Measurements from ENCODE around the gene ZNF124.

ZNF124 gene

GRCh38 chr1:247209396-247209795, 37.6 kb upstream of the ZNF124 start:
- Histone ChIP-seq H3K9me3 (peaks cover 42% of the 10 kb centered on the region), H3K4me3 (peak overlapping the region; percentile 96), H3K27ac (peak overlapping the region; percentile 91; the same call in 1 of the 2 replicates), H3K9ac (peak overlapping the region; percentile 89), H3K4me2 (peak overlapping the region; percentile 85), H4K20me1 (peaks cover 39% of the 10 kb centered on the region), H3K4me1 (peaks cover 23% of the 10 kb centered on the region), H3K27me3 (no peaks in the 10 kb centered on the region), H3K36me3 (peaks cover 50% of the 10 kb centered on the region)
- TF ChIP-seq Cebpa-rat (IDR thresholded peaks at IDR 0.05): no peak

GRCh38 chr1:247204177-247204647, 32.4 kb upstream of the ZNF124 start:
- Histone ChIP-seq H3K4me2 (no peak overlapping the region), H4K20me1 (peaks cover 57% of the 10 kb centered on the region), H3K36me3 (peaks cover 100% of the 10 kb centered on the region), H3K4me3 (no peak overlapping the region), H3K27me3 (no peaks in the 10 kb centered on the region), H3K4me1 (peaks cover 8% of the 10 kb centered on the region), H3K9ac (no peak overlapping the region), H3K9me3 (peaks cover 90% of the 10 kb centered on the region), H3K27ac (no peak overlapping the region)
- no peak for TF ChIP-seq Cebpa-rat (IDR thresholded peaks at IDR 0.05)

- H3K9me3 ChIP-seq: peaks cover 95% of the 10 kb centered on the region
- H3K4me3 ChIP-seq: no peak overlapping the region
- no peaks in the 10 kb centered on the region for H3K27me3 ChIP-seq
- peaks cover 27% of the 10 kb centered on the region for H4K20me1 ChIP-seq
- H3K9ac ChIP-seq: no peak overlapping the region
- H3K4me1 ChIP-seq: no peaks in the 10 kb centered on the region
- no peak overlapping the region for H3K4me2 ChIP-seq
- H3K36me3 ChIP-seq: peaks cover 99% of the 10 kb centered on the region
- TF ChIP-seq Cebpa-rat (IDR thresholded peaks at IDR 0.05): no peak
- no peak overlapping the region for H3K27ac ChIP-seq
Measured at GRCh38 chr1:247198781-247199180, 27.0 kb upstream of the ZNF124 start.

GRCh38 chr1:247193958-247194357, 22.1 kb upstream of the ZNF124 start:
- peaks cover 93% of the 10 kb centered on the region for H3K36me3 ChIP-seq
- peaks cover 98% of the 10 kb centered on the region for H3K9me3 ChIP-seq

GRCh38 chr1:247189981-247190798, 18.4 kb upstream of the ZNF124 start:
- no peaks in the 10 kb centered on the region for H4K20me1 ChIP-seq
- no peaks in the 10 kb centered on the region for H3K27me3 ChIP-seq
- H3K9me3 ChIP-seq: peaks cover 87% of the 10 kb centered on the region
- no peak for TF ChIP-seq Cebpa-rat (IDR thresholded peaks at IDR 0.05)
- H3K36me3 ChIP-seq: peaks cover 81% of the 10 kb centered on the region
- H3K27ac ChIP-seq: no peak overlapping the region
- H3K4me3 ChIP-seq: peak overlapping the region; percentile 26; the same call in 1 of the 2 replicates
- H3K4me2 ChIP-seq: no peak overlapping the region
- H3K4me1 ChIP-seq: no peaks in the 10 kb centered on the region
- no peak overlapping the region for H3K9ac ChIP-seq

More at GRCh38 chr1:247193958-247194357, 22.1 kb upstream of the ZNF124 start:
- TF ChIP-seq Cebpa-rat (IDR thresholded peaks at IDR 0.05): no peak
- no peak overlapping the region for H3K27ac ChIP-seq
- H3K4me1 ChIP-seq: no peaks in the 10 kb centered on the region
- H3K9ac ChIP-seq: no peak overlapping the region
- H3K4me2 ChIP-seq: no peak overlapping the region
- H3K4me3 ChIP-seq: no peak overlapping the region
- no peaks in the 10 kb centered on the region for H4K20me1 ChIP-seq
- H3K27me3 ChIP-seq: no peaks in the 10 kb centered on the region

GRCh38 chr1:247185667-247186066, 13.8 kb upstream of the ZNF124 start:
- no peaks in the 10 kb centered on the region for H3K4me1 ChIP-seq
- no peaks in the 10 kb centered on the region for H4K20me1 ChIP-seq
- no peak for TF ChIP-seq Cebpa-rat (IDR thresholded peaks at IDR 0.05)
- no peak overlapping the region for H3K4me3 ChIP-seq
- no peaks in the 10 kb centered on the region for H3K27me3 ChIP-seq
- H3K36me3 ChIP-seq: peaks cover 65% of the 10 kb centered on the region
- H3K9ac ChIP-seq: no peak overlapping the region
- H3K27ac ChIP-seq: no peak overlapping the region
- peaks cover 72% of the 10 kb centered on the region for H3K9me3 ChIP-seq
- no peak overlapping the region for H3K4me2 ChIP-seq

GRCh38 chr1:247184254-247184653, 12.4 kb upstream of the ZNF124 start:
- H3K27me3 ChIP-seq: no peaks in the 10 kb centered on the region
- no peaks in the 10 kb centered on the region for H3K4me1 ChIP-seq
- peaks cover 56% of the 10 kb centered on the region for H3K36me3 ChIP-seq
- TF ChIP-seq Cebpa-rat (IDR thresholded peaks at IDR 0.05): no peak
- peaks cover 63% of the 10 kb centered on the region for H3K9me3 ChIP-seq
- no peak overlapping the region for H3K27ac ChIP-seq
- H3K4me2 ChIP-seq: no peak overlapping the region
- no peaks in the 10 kb centered on the region for H4K20me1 ChIP-seq
- H3K4me3 ChIP-seq: no peak overlapping the region
- no peak overlapping the region for H3K9ac ChIP-seq

- Histone ChIP-seq H3K27me3 (no peaks in the 10 kb centered on the region), H3K4me3 (no peak overlapping the region), H3K9me3 (peaks cover 51% of the 10 kb centered on the region), H3K36me3 (peaks cover 47% of the 10 kb centered on the region), H4K20me1 (no peaks in the 10 kb centered on the region), H3K4me2 (no peak overlapping the region), H3K4me1 (no peaks in the 10 kb centered on the region), H3K27ac (no peak overlapping the region), H3K9ac (no peak overlapping the region)
- TF ChIP-seq Cebpa-rat (IDR thresholded peaks at IDR 0.05): no peak
Measured at GRCh38 chr1:247182994-247183393, 11.2 kb upstream of the ZNF124 start.

- Histone ChIP-seq H4K20me1 (no peaks in the 10 kb centered on the region), H3K27me3 (no peaks in the 10 kb centered on the region), H3K9ac (no peak overlapping the region), H3K4me3 (no peak overlapping the region), H3K27ac (no peak overlapping the region), H3K9me3 (peaks cover 37% of the 10 kb centered on the region), H3K4me1 (peaks cover 5% of the 10 kb centered on the region), H3K4me2 (no peak overlapping the region), H3K36me3 (peaks cover 33% of the 10 kb centered on the region)
- no peak for TF ChIP-seq Cebpa-rat (IDR thresholded peaks at IDR 0.05)
Measured at GRCh38 chr1:247180581-247180980, 8.8 kb upstream of the ZNF124 start.

- Histone ChIP-seq H3K9me3 (peaks cover 8% of the 10 kb centered on the region), H3K4me2 (no peak overlapping the region), H3K4me3 (no peak overlapping the region), H4K20me1 (no peaks in the 10 kb centered on the region; the same call in 1 of the 2 replicates), H3K36me3 (peaks cover 14% of the 10 kb centered on the region), H3K9ac (no peak overlapping the region), H3K4me1 (peaks cover 13% of the 10 kb centered on the region), H3K27ac (no peak overlapping the region), H3K27me3 (no peaks in the 10 kb centered on the region)
- TF ChIP-seq Cebpa-rat (IDR thresholded peaks at IDR 0.05): no peak
Measured at GRCh38 chr1:247177755-247178154, 5.9 kb upstream of the ZNF124 start.

Measured in BLaER1 (cell line).